Ishikawa (cell line): ENCODE measurements around the gene ABCC8.

Experiments
- CEBPB ChIP-seq: IDR thresholded peaks from 2 replicates; pipeline ENCODE4 v1.6.1; 2012
- EGR1 ChIP-seq: IDR thresholded peaks from 2 replicates; pipeline ENCODE4 v1.6.1; 2012
- EP300 ChIP-seq: IDR thresholded peaks from 2 replicates; pipeline ENCODE4 v1.6.1; 2012; ENCODE audit warnings: borderline replicate concordance
- RAD21 ChIP-seq: IDR thresholded peaks from 2 replicates; pipeline ENCODE4 v1.6.1; 2012; ENCODE audit warnings: low read depth
- REST ChIP-seq: IDR thresholded peaks from 2 replicates; pipeline ENCODE4 v1.6.1; 2012; ENCODE audit warnings: low read depth, mild to moderate bottlenecking
- TAF1 ChIP-seq: IDR thresholded peaks from 2 replicates; pipeline ENCODE4 v1.6.1; 2012; ENCODE audit warnings: low read depth, mild to moderate bottlenecking
- USF1 ChIP-seq: IDR thresholded peaks from 2 replicates; pipeline ENCODE4 v1.6.1; 2012
- YY1 ChIP-seq: IDR thresholded peaks from 2 replicates; pipeline ENCODE4 v1.6.1; 2012; ENCODE audit warnings: low read depth
- ZBTB7A ChIP-seq: IDR thresholded peaks from 2 replicates; pipeline ENCODE4 v1.6.1; 2012; ENCODE audit warnings: low read depth

GRCh38 chr11:17443926-17444690 lies 32.5 kb downstream of the ABCC8 start:
- no peak for TF ChIP-seq CEBPB
- no peak for TF ChIP-seq TAF1
- no peak for TF ChIP-seq RAD21
- TF ChIP-seq REST, result no peak
- no peak for TF ChIP-seq USF1
- no peak for TF ChIP-seq EGR1
- no peak for TF ChIP-seq EP300
- no peak for TF ChIP-seq ZBTB7A
- no peak for TF ChIP-seq YY1
